Common myeloid progenitor, CD34-positive (primary cell): ENCODE data around the gene CAMTA1.

Experiments used
- CTCF ChIA-PET: fragments of 350-600 bp; sonication (Branson Sonifier 250); formaldehyde crosslinking; loops from one replicate; lab custom pipeline; 2021; ENCODE audit warnings: antibody characterized with exemption; lab: Charles Lee
- POLR2A ChIA-PET: fragments of 350-600 bp; sonication (Branson Sonifier 250); formaldehyde crosslinking; loops from one replicate; lab custom pipeline; 2021; ENCODE audit warnings: antibody characterized with exemption; lab: Charles Lee
- DNase-seq, 3 donors: peaks; one replicate each; pipeline versions ENCODE4 v3.0.0 to v3.0.0-alpha.2; 2013
- H3K27ac ChIP-seq, 2 experiments: 1 replicate in 1 of 2; 2 replicates in 1 of 2; pipeline ENCODE4 v1.7.0; 2013; ENCODE audit warnings: inconsistent platforms in 2 of 2, low read length in 2 of 2, mild to moderate bottlenecking in 2 of 2, low read depth in 1 of 2, moderate library complexity in 1 of 2; ENCODE audit not compliant: severe bottlenecking in 2 of 2, insufficient read depth in 1 of 2, poor library complexity in 1 of 2
- H3K27me3 ChIP-seq, 5 experiments: replicated peaks in 2 of 5; 1 replicate in 3 of 5; 2 replicates in 2 of 5; pipeline versions ENCODE4 v1.6.1 to v1.7.0; 2013; ENCODE audit warnings: low read length in 4 of 5, mild to moderate bottlenecking in 2 of 5, moderate library complexity in 2 of 5, inconsistent platforms in 1 of 5; ENCODE audit not compliant: insufficient read depth in 5 of 5, control insufficient read depth in 4 of 5
- H3K36me3 ChIP-seq, 4 experiments: 1 replicate in 2 of 4; 2 replicates in 2 of 4; pipeline versions ENCODE4 v1.6.1 to v1.7.0; 2013; ENCODE audit warnings: low read length in 3 of 4, control low read depth in 1 of 4, mild to moderate bottlenecking in 1 of 4; ENCODE audit not compliant: control insufficient read depth in 4 of 4, insufficient read depth in 4 of 4
- H3K4me1 ChIP-seq, 4 experiments: 1 replicate in 3 of 4; 2 replicates in 1 of 4; pipeline versions ENCODE4 v1.6.1 to v1.7.1; 2013; ENCODE audit warnings: low read length in 3 of 4, mild to moderate bottlenecking in 3 of 4, control low read depth in 1 of 4, inconsistent platforms in 1 of 4, moderate library complexity in 1 of 4; ENCODE audit not compliant: control insufficient read depth in 4 of 4, insufficient read depth in 4 of 4; ENCODE audit errors: control extremely low read depth in 1 of 4
- H3K4me3 ChIP-seq, 7 experiments: 1 replicate in 4 of 7; 2 replicates in 3 of 7; pipeline versions ENCODE4 v1.5.1 to v1.7.0; 2013; ENCODE audit warnings: mild to moderate bottlenecking in 7 of 7, low read length in 6 of 7, moderate library complexity in 6 of 7, inconsistent platforms in 2 of 7, low read depth in 2 of 7, control low read depth in 1 of 7; ENCODE audit not compliant: insufficient read depth in 4 of 7, control insufficient read depth in 1 of 7; ENCODE audit errors: extremely low read depth in 1 of 7
- H3K9me3 ChIP-seq, 5 experiments: 1 replicate in 4 of 5; 2 replicates in 1 of 5; pipeline versions ENCODE4 v1.6.1 to v1.7.1; 2013; ENCODE audit warnings: low read length in 4 of 5, mild to moderate bottlenecking in 2 of 5, inconsistent platforms in 1 of 5, low read depth in 1 of 5, moderate library complexity in 1 of 5; ENCODE audit not compliant: control insufficient read depth in 4 of 5, insufficient read depth in 2 of 5; ENCODE audit errors: control extremely low read depth in 1 of 5
- WGBS: methylation state at CpG from one replicate; pipeline ENCODE4 v1.1.5; 2013; ENCODE audit not compliant: insufficient coverage; 5-methylcytosine and 5-hydroxymethylcytosine counted together

The CAMTA1 gene

DNA sequence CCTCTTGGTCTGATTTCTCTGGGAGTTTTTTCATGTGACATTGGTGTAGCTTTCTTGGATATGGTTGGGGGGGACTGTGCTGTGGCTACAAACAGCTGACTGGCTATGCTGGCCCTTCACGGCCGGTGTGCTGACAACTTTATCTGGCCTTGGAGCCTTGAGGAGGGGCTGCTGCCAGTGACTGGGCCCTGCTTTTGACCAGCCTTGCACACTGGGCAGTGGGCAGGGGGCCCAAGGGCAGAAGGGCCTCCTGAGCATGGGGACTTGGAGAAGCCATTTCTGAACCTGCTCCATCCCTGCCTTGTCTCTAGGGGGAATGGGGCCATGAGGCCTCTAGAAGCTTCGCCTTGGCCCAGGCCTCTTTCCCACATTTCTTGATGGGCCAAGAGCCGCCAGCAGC lies 139.6 kb downstream of the CAMTA1 start:
- no peaks in the 10 kb centered on the region for H3K27me3 ChIP-seq
- H3K4me1 ChIP-seq: peaks cover 0 to 13% (median 0%) of the 10 kb centered on the region in 4 experiments
- H3K9me3 ChIP-seq: peaks cover 0 to 6% (median 0%) of the 10 kb centered on the region in 5 experiments
- no peak for DNase-seq
- no peak overlapping the region for H3K4me3 ChIP-seq
- WGBS: 100% methylated on average over 4 of the region's 4 CpGs
- ChIA-PET POLR2A (interaction anchor here (0.5 kb wide), 1 partner anchor 424 kb away, joined by 3 read pairs; no protein-coding TSS in a partner anchor), CTCF (no interaction called here)
- H3K36me3 ChIP-seq: no peaks in the 10 kb centered on the region
- H3K27ac ChIP-seq: no peak overlapping the region

DNA sequence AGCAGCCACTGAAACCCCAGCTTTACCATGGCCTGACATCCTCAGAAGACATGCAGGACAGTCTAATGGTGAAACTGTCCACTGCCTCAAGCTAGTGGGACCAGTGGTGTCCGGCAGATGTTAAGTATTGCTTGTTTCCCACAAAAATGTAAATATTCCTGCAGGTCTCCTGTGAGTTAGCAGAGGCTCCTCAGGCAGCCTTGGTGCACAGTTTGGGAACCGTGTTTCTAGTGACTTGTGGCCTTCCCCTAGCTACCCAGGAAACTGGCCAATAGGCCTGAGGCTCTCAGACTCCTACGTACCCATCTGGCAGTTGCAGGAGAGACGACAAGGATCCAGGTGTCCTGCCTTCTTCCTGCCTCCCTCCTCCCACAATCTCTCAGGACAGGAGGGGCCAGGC lies 142.4 kb downstream of the CAMTA1 start:
- Histone ChIP-seq H3K4me3 (no peak overlapping the region), H3K36me3 (no peaks in the 10 kb centered on the region), H3K27ac (no peak overlapping the region), H3K27me3 (no peaks in the 10 kb centered on the region), H3K9me3 (no peaks in the 10 kb centered on the region), H3K4me1 (peaks cover 0 to 7% (median 0%) of the 10 kb centered on the region in 4 experiments)
- 90% methylated on average over 4 of the region's 4 CpGs for WGBS
- ChIA-PET POLR2A (no interaction called here), CTCF (no interaction called here)
- DNase-seq: no peak

DNA sequence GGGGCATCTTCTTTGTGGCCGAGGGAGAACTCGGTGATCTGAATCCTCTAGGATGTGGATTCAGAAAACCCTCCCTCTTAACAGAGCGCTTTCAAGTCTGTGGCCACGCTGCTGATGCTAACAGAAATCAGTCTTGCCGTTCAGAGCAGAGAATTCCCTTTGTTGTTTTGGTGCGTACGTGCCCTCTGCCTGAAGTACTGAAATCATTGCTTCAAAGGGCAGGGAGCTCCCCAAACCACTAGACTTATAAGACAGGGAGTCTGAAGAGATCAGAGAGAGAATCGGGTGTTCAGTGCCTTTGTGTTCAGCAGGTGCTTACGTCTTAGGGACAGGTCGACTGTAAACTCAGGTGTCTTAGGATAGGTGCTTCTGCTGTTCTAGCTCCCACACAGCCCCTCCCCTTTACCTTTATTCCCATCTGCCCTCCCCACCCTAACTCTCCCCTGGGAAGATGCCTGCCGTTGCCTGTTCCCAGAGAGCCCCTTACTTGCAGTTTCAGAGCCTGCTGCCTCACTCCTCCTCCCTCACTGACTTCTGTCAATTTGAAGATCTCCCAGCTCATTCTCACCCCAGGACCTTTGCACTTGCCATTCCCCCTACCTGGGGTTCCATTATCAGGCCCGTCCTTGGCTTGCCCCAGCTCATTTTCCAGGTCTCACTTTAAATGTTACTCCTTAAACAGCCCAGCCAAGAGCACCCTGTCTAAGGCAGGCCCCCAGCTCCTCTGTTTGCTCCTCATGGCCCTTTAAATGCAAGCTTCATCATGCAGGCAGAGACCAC lies 143.0 kb downstream of the CAMTA1 start:
- POLR2A ChIA-PET: interaction anchor here (0.6 kb wide), 1 partner anchor 15 kb away, joined by 3 read pairs; no protein-coding TSS in a partner anchor
- WGBS: 93% methylated on average over 12 of the region's 12 CpGs
- no peak for DNase-seq
- Histone ChIP-seq H3K4me1 (peaks cover 0 to under 1% (median 0%) of the 10 kb centered on the region in 4 experiments), H3K9me3 (no peaks in the 10 kb centered on the region), H3K36me3 (no peaks in the 10 kb centered on the region), H3K4me3 (no peak overlapping the region), H3K27me3 (no peaks in the 10 kb centered on the region), H3K27ac (no peak overlapping the region)
- CTCF ChIA-PET: no interaction called here

DNA sequence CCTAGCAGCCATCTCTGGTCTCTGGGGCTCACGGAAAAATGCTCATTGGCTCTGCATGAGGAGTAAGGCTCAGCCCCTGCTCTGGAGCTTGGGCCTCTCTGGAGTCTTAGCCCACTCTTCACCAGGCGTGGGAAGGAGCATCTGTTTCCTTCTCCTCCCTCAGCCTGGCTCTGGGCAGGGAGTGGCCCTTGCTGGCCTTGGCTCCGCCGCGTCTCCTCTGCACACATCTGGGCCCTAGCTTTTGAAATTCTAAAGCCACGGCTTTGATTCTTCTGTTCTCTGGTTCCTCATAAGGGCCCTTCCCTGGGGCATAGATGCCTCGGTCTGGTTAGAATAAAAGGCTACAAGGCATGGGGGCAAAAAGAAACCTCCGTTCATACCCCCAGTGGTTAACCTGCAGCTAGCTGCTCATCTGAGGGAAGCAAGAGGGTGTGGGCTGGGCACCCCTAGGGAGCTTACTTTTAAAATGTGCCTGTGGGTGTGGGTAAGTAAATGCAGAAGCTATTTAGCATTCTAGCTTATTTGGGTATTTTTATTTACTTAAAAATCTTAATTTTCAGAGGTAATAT lies 145.6 kb downstream of the CAMTA1 start:
- H3K36me3 ChIP-seq: no peaks in the 10 kb centered on the region
- 79% methylated on average over 8 of the region's 8 CpGs for WGBS
- H3K9me3 ChIP-seq: no peaks in the 10 kb centered on the region
- no peak for DNase-seq
- H3K4me1 ChIP-seq: peaks cover 0 to 18% (median 7%) of the 10 kb centered on the region in 4 experiments
- peaks cover 0 to 7% (median 0%) of the 10 kb centered on the region in 5 experiments for H3K27me3 ChIP-seq
- CTCF ChIA-PET: interaction anchor here (1.4 kb wide), 1 partner anchor 38 kb away, joined by 3 read pairs; no protein-coding TSS in a partner anchor
- POLR2A ChIA-PET: interaction anchor here (0.6 kb wide), 1 partner anchor 149 kb away, joined by 3 read pairs; no protein-coding TSS in a partner anchor
- H3K4me3 ChIP-seq: no peak overlapping the region
- H3K27ac ChIP-seq: no peak overlapping the region

DNA sequence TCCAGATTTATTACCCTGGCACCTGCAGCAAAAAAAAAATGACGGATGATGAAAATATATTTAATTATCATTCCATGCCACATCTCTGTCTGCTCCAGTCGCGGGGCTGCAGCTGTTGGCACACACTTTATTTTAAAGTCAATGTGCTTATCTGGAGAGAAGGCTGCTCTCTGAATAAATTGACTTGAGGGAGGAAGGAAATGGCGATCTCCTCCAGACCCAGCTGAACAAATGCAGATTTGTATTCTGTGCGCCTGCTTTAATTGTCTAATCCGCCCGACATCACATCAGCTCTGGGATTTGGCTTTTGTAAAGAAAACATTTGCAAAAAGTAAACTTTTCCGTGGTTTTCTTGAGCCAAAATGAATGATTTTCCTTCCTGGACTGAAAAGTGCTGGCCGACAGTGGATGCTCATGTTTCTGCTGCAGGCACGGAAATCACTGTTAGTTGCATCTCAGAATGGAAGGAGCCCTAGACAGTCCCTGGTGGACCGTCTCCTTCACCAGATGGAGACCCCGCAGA lies 150.2 kb downstream of the CAMTA1 start:
- peak; percentile 61 to 94 (median 87) for DNase-seq
- ChIA-PET POLR2A (interaction anchor here (0.7 to 0.9 kb wide), 2 partner anchors 28 to 469 kb away, joined by 4 to 5 read pairs; no protein-coding TSS in a partner anchor), CTCF (interaction anchor here (0.6 to 0.7 kb wide), 2 partner anchors 30 to 625 kb away, joined by 3 to 4 read pairs; no protein-coding TSS in a partner anchor)
- H3K4me3 ChIP-seq: peak overlapping the region in 5 of 7 experiments; percentile 3 to 64 (median 46)
- H3K27ac ChIP-seq: no peak overlapping the region
- WGBS: under 1% methylated on average over 9 of the region's 12 CpGs
- peaks cover 0 to 7% (median 2%) of the 10 kb centered on the region in 5 experiments for H3K27me3 ChIP-seq
- H3K36me3 ChIP-seq: no peaks in the 10 kb centered on the region
- H3K9me3 ChIP-seq: no peaks in the 10 kb centered on the region
- peaks cover 0 to 25% (median 10%) of the 10 kb centered on the region in 4 experiments for H3K4me1 ChIP-seq

DNA sequence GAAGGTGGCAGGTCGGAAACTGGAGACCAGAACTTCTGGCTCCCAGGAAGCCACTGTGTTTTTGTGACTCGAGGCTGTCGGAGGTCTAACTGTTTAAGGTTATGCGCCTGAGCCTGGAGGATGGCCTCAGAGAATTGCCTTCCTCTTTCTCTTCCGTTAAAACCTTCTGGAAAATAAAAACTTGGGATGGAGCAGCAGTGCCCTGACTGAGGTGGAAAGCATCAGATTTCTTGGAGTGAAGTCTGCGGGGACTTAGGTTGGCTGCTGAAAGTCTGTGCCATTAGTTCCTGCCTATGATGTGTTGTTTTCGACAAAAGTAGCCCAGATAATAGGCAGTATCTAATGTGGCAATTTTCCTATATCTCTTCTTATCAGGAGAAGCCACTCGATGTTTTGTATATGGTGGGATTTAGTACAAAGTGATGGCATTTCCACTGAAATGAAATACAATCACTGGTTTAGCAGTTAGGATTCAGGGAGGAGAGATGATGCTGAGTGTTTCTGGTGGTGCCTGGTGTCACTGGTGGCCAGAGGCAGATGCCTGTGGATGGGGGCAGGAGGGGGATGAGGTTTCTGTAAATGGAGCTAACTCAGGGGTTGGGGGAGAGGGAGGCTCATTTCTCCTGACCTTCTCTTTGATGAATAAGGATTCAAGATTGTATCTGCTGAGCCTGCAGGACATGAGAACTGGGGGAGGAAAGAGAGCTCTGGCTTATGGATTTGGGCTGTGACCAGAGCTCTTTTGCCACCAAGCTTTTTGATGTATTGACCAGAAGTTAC lies 150.8 kb downstream of the CAMTA1 start:
- 10% methylated on average over 7 of the region's 8 CpGs for whole genome bisulfite sequencing
- peaks cover 0 to 25% (median 10%) of the 10 kb centered on the region in 4 experiments for H3K4me1 ChIP-seq
- H3K27ac ChIP-seq: no peak overlapping the region
- CTCF ChIA-PET: interaction anchor here (0.6 kb wide), 1 partner anchor 624 kb away, joined by 4 read pairs; no protein-coding TSS in a partner anchor
- DNase-seq: no peak
- H3K27me3 ChIP-seq: peaks cover 0 to 7% (median 2%) of the 10 kb centered on the region in 5 experiments
- H3K36me3 ChIP-seq: no peaks in the 10 kb centered on the region
- H3K9me3 ChIP-seq: no peaks in the 10 kb centered on the region
- POLR2A ChIA-PET: interaction anchor here (0.7 to 0.9 kb wide), 2 partner anchors 27 to 470 kb away, joined by 4 to 5 read pairs; no protein-coding TSS in a partner anchor
- H3K4me3 ChIP-seq: peak overlapping the region in 5 of 7 experiments; percentile 3 to 64 (median 46)
